GM19468 (cell line): ENCODE measurements around the gene NFATC2.

Experiments used
- ATAC-seq: cut with Tn5 transposase; IDR thresholded peaks from one replicate; pipeline ENCODE4 v1.9.1; 2021; ENCODE audit warnings: mild to moderate bottlenecking, moderate library complexity, moderate number of reproducible peaks; ENCODE audit not compliant: unreplicated experiment; ENCODE audit errors: extremely low read depth

The NFATC2 gene

GRCh38 chr20:51423290-51423667, 119.2 kb downstream of the NFATC2 start:
- ATAC-seq, result no peak

DNA sequence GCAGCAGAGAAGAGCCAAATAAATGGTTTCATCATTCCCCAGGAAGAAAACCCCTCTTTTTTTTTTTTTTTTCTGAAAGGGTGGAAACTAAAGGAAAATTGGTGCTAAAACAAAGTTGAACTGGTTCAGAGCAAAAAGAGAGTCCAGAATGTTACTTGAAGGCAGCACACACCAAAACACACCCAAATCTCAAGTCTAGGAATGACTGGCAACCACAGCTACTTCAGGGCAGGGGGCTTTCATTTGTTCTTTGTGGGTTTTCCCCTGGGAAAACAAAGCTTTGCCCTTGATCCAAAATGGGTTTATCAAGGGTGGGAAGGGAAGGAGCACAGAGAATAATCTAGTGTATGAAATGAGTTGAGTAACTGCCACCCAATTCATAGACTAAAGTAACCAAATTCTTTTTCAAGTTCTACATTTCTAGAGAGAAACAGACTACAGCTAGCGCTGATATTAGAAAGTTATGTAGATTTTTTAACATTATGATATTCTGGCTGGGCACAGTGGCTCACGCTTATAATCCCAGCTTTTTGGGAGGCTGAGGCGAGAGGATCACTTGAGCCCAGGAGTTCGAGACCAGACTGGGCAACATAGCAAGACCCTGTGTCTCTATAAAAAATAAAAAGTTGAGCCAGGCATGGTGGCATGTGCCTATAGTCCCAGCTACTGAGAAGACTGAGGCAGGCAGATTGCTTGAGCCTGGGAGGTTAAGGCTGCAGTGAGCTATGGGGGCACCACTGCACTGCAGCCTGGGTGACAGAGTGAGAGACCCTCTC, 119.8 kb downstream of the NFATC2 start:
- ATAC-seq, result no peak

- ATAC-seq, result no peak
These were observed 121.7 kb downstream of the NFATC2 start for GRCh38 chr20:51420805-51421204.

GRCh38 chr20:51420111-51420510, 122.4 kb downstream of the NFATC2 start:
- ATAC-seq, result no peak

GRCh38 chr20:51419646-51420045, 122.9 kb downstream of the NFATC2 start:
- no peak for ATAC-seq

GRCh38 chr20:51419231-51419630, 123.3 kb downstream of the NFATC2 start:
- ATAC-seq, result no peak

- ATAC-seq, result no peak
These were observed 124.4 kb downstream of the NFATC2 start for GRCh38 chr20:51418137-51418529.

DNA sequence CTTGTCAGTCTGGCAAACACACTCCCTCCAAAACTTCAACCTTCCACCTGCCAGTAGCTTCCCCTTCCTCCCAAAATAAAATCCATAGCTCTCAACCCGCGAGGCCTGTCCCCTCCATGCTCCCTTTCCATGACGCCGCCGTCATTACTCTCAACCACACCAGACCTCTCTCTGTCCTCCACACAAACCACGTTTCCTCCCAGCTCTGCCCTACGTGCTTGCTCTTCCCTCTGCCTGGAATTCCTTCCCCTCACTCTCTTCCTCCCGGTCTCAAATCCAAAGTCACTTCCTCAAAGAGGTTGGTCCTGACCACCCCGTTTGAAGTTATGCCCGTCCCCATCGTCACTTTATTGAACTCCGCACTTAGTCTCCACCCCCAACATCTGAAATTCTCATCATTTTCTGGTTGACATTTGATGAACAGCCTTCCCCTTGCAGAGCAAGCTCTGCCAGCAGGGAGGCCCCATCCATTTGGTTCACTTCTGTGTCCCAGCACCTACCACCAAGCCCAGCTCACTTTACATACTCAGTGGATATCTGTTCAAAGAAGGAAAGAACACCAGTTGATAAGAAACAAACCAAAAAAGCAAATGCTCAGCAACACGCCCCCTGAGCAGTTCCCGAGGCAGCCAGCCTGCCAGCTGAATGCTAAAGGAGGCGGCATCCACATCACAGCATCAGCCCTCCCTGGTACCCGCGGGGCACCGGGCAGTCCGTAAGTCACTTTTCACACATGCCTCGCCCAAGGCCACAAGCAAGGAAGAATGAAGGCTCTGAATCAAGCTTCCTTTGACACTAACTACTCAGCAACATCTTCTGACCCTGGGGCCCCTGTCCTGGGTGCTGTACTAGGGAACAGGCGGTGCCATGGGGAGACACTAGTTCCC, 125.0 kb downstream of the NFATC2 start:
- ATAC-seq, result no peak

GRCh38 chr20:51416532-51417249, 125.8 kb downstream of the NFATC2 start:
- ATAC-seq, result no peak

DNA sequence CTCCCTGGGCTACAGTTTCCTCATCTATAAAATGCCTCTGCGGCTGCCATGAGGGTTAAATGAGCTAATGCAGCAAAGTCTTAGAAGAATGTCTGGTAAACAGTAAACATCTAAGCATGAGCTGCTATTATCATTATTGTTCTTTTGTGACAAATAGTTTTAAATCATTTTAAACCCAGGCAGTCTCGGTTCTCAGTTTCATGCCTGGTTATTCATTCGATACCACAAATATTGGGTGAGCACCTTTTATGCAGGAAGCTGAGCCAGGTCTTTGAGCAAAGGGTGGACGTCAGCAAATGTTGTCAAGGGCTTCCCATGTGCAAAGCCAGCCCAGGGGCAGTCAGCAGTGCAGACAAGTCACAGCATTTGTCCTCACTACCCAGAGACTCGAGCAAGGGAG, 128.7 kb downstream of the NFATC2 start:
- ATAC-seq, result no peak

DNA sequence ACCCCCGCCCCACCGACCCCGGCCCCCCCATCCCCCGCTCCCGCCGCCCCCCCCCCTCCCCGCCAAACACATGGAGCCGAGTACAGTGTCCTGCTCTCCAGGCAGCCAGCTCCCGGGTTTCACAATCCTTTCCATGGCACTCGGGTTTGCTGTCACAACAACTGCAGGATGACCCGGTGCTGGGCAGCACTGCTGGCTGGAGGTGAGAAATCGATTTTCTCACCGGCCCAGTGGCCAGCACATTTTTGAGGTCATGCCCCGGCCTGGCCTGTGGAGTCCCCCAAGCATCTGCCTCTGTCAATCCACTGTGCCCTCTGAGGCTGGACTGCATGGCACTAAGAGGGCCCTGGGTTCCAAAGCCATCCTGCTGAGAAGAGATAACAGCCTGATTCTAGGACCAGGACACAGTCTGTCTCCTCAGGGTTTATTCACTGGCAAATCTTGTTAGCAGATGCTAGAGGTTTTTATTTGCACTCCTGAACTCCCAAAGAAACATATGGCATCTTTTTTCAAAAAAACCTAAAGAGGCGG, 129.5 kb downstream of the NFATC2 start:
- no peak for ATAC-seq

DNA sequence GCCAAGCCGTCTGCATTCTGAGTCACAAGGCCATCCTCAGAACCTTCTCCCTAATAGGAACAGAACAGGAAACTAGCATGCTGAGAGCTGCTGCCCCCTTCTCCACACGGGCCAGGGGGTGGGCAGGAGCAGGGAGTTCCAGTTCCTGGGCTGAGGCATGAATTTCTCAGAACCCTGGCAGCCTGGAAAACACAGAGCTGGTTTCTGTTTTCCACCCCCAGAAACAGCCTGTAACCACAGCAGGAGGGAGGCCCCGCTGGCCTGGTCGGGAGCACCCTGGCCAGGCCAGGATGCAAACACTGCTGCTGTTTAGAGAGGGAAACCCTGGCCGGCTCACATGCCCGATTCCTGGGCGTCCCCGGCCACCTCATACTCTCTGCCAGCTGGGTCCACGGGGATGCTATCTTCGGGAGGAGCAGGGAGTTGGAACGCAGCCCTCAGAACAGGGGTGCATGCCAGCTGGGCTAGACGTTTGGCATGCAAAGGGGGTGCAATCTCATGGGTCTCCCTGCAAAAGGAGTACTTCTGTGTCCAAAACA, 130.1 kb downstream of the NFATC2 start:
- no peak for ATAC-seq

GRCh38 chr20:51411870-51412269, 130.6 kb downstream of the NFATC2 start:
- no peak for ATAC-seq

DNA sequence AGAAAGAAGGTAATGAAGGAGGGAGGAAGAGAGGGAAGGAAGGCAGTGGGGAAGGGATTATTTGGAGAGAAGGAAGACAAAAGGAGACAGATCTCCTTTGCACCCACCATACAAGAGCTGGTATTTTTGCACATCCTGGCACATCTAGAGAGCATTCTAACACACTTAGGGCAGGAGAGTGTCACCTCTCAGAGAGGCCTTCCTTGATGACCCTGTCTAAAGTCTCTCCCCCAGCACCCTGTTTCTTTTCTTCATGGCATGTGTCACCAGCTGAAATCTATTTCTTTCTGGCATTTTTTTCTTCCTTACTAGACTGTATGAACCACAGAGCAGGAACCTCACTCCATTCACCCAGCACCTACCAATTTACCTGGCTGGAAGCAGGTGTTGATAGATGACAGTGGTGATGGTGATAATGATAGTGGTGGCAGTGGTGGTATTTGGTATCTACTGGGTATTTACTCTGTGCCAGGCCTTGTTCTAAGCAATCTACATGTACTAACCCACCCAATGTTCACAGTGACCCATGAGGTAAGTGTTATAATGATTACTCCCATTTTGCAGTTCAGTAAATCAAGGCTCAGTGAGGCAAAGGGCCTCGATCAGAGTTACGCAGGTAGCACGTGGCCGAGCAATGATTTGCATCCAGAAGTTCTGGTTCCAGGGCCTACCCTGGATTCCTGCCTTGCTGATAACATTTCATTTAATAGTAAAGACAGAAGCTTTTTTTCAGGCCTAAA, 131.8 kb downstream of the NFATC2 start:
- ATAC-seq, result no peak

GRCh38 chr20:51409192-51409880, 133.2 kb downstream of the NFATC2 start:
- ATAC-seq, result no peak

DNA sequence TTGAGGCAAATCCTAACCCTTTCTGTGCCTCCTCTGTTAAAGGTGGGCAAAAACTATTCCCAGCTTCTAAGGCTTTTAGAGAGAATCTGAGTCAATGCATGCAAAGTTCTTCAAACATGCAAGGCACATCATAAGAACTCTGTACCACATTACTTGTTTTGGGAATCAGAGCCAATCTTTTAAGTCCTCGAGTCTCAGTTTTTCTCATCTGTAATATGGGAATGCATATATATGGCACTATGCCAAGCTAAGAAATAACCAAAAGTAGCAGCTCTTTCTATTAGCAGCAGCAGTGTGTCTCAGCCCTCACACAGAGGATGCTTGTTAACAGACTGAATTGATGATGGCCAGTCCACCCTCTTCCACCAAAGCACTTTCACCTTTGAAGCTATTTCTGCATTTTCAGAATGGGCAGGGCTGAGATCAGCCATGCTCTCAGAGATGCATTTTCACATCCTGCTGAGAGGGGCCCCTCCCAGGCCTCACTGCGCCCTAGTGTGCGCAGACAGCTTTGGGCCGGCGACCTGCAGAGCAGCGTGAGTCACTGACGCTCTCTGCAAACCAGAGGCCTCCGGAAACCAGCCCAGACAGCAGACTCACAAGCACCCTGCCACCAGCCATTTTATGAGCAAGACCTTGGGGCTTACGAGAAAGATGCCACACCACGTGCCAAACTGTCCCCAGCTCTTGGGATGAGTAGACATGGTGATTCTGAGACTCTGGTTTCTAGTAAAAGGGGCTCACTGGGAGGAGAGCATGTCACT, 138.0 kb downstream of the NFATC2 start:
- ATAC-seq, result peak; percentile 83

DNA sequence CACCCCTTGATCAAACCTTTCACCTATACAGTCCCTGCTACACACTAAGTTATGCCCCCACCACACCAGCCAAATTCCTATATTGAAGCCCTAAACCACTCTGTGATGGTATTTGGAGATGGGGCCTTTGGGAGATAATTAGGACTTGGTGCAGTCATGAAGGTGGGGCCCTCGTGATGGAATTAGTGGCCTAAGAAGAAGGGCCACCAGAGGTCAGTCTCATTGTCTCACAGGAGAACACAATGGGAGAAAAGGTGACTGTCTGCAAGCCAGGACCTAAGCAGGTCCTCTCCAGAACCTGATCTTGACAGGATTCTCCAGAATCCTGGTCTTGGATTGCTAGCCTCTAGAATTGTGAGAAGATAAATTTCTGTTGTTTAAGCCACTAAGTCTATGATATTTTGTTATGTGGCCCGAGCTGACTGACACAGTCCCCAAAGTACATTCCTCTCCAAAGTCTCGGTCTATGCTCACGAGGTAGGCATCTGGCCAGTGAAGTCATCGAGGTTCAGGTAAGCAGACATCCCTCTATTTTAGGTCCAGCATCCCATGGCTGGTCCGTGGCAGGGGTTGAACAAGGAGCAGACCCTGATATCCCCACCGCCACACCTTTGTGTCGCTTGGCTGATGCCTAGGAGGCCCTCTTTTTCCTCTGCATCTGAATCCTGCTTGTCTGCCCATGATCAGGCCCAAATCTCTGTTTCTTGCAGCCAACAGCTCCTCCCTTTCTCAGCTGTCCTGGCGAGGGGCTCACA, 138.9 kb downstream of the NFATC2 start:
- ATAC-seq, result no peak

DNA sequence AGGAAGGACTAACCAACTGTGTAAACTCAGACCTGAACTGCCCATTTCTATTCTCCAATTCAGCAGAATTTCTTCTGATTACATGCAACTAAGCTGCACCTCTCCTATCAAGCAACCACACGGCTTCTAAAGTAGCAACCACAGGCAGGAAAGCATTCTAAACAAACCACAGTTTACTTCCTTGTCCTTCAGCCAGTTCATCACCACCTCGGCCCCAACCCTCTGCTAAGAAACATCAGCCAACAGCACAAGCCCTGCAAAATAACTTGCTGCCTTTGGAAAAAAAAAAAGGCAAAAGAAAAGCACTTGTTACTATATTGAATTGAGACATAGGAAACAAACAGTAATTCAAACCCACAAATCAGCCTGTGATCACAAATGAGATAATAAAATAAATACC, 140.3 kb downstream of the NFATC2 start:
- no peak for ATAC-seq
